SK-N-SH treated with all-trans-retinoic acid at 6 μM for 48 hours (cell line): ENCODE measurements around the gene DNAJC4.

Source experiments
- ATAC-seq: fragments of 200-7000 bp; cut with Tn5 transposase; 3 replicates; pipeline ENCODE4 v1.9.1; 2020; ENCODE audit warnings: mild to moderate bottlenecking, moderate library complexity
- ARNTL ChIP-seq: fragments of 450-650 bp; formaldehyde crosslinking; IDR thresholded peaks from 2 replicates; pipeline ENCODE4 v1.5.0; 2020; ENCODE audit warnings: low read depth, mild to moderate bottlenecking, moderate library complexity, borderline replicate concordance
- BACH2 ChIP-seq: fragments of 250-450 bp; sonication (Bioruptor Pico); IDR thresholded peaks from 2 replicates; pipeline ENCODE4 v1.9.0; 2021; ENCODE audit warnings: mild to moderate bottlenecking, borderline replicate concordance
- CREB5 ChIP-seq: fragments of 250-450 bp; sonication (Bioruptor Pico); IDR thresholded peaks from 2 replicates; pipeline ENCODE4 v1.5.1; 2020; ENCODE audit warnings: low read depth, mild to moderate bottlenecking, moderate library complexity
- CSDC2 ChIP-seq: fragments of 250-450 bp; sonication (Bioruptor Pico); IDR thresholded peaks from 2 replicates; pipeline ENCODE4 v1.5.0; 2020; ENCODE audit warnings: mild to moderate bottlenecking, moderate library complexity
- CSRNP3 ChIP-seq: fragments of 250-450 bp; sonication (Bioruptor Pico); IDR thresholded peaks from 2 replicates; pipeline ENCODE4 v1.5.1; 2021; ENCODE audit warnings: mild to moderate bottlenecking, moderate library complexity
- ESRRG ChIP-seq: fragments of 250-450 bp; sonication (Bioruptor Pico); IDR thresholded peaks from 2 replicates; pipeline ENCODE4 v1.6.1; 2021; ENCODE audit warnings: mild to moderate bottlenecking
- GLIS3 ChIP-seq: fragments of 250-450 bp; sonication (Bioruptor Pico); IDR thresholded peaks from 2 replicates; pipeline ENCODE4 v1.5.0; 2020; ENCODE audit warnings: mild to moderate bottlenecking, moderate library complexity
- ISL1 ChIP-seq: fragments of 250-450 bp; sonication (Bioruptor Pico); IDR thresholded peaks from 2 replicates; pipeline ENCODE4 v2.1.2; 2022; ENCODE audit warnings: mild to moderate bottlenecking, moderate library complexity
- OSR1 ChIP-seq: fragments of 250-450 bp; sonication (Bioruptor Pico); IDR thresholded peaks from 2 replicates; pipeline ENCODE4 v1.8.0; 2022; ENCODE audit warnings: moderate library complexity, mild to moderate bottlenecking, inconsistent platforms
- PATZ1 ChIP-seq: fragments of 250-450 bp; sonication (Bioruptor Pico); IDR thresholded peaks from 2 replicates; pipeline ENCODE4 v1.8.0; 2020; ENCODE audit warnings: mild to moderate bottlenecking, moderate library complexity, borderline replicate concordance
- POU6F1 ChIP-seq: fragments of 250-450 bp; sonication (Bioruptor Pico); IDR thresholded peaks from 2 replicates; pipeline ENCODE4 v1.8.0; 2021; ENCODE audit warnings: low read depth, mild to moderate bottlenecking, moderate library complexity, borderline replicate concordance
- PPARA ChIP-seq: fragments of 250-450 bp; sonication (Bioruptor Pico); IDR thresholded peaks from 2 replicates; pipeline ENCODE4 v1.5.0; 2020; ENCODE audit warnings: mild to moderate bottlenecking, borderline replicate concordance
- RARB ChIP-seq: fragments of 250-450 bp; sonication (Bioruptor Pico); IDR thresholded peaks from 2 replicates; pipeline ENCODE4 v1.8.0; 2021; ENCODE audit warnings: mild to moderate bottlenecking, moderate library complexity
- SNAI2 ChIP-seq: fragments of 250-450 bp; sonication (Bioruptor Pico); IDR thresholded peaks from 2 replicates; pipeline ENCODE4 v1.5.0; 2020; ENCODE audit warnings: mild to moderate bottlenecking, moderate library complexity
- TCF4 ChIP-seq: fragments of 250-450 bp; sonication (Bioruptor Pico); IDR thresholded peaks from 2 replicates; pipeline ENCODE4 v1.8.0; 2021; ENCODE audit warnings: mild to moderate bottlenecking, moderate library complexity, borderline replicate concordance
- TOX ChIP-seq: fragments of 250-450 bp; sonication (Bioruptor Pico); IDR thresholded peaks from 2 replicates; pipeline ENCODE4 v1.8.0; 2021; ENCODE audit warnings: mild to moderate bottlenecking, moderate library complexity, borderline replicate concordance
- TSHZ2 ChIP-seq: fragments of 250-450 bp; sonication (Bioruptor Pico); IDR thresholded peaks from 2 replicates; pipeline ENCODE4 v1.5.0; 2020; ENCODE audit warnings: mild to moderate bottlenecking, moderate library complexity
- ZC3H10 ChIP-seq: fragments of 250-450 bp; sonication (Bioruptor Pico); IDR thresholded peaks from 2 replicates; pipeline ENCODE4 v1.5.1; 2021; ENCODE audit warnings: mild to moderate bottlenecking, moderate library complexity
- ZFP3 ChIP-seq: fragments of 250-450 bp; sonication (Bioruptor Pico); IDR thresholded peaks from 2 replicates; pipeline ENCODE4 v1.5.0; 2020; ENCODE audit warnings: mild to moderate bottlenecking, moderate library complexity
- ZFP30 ChIP-seq: fragments of 450-650 bp; formaldehyde crosslinking; IDR thresholded peaks from 2 replicates; pipeline ENCODE4 v1.5.0; 2022; ENCODE audit warnings: mild to moderate bottlenecking, moderate library complexity
- ZNF565 ChIP-seq: fragments of 450-650 bp; formaldehyde crosslinking; conservative IDR thresholded peaks from 2 replicates; pipeline ENCODE4 v1.5.0; 2020; ENCODE audit warnings: low read depth, mild to moderate bottlenecking, moderate library complexity
- ZNF70 ChIP-seq: fragments of 450-650 bp; formaldehyde crosslinking; IDR thresholded peaks from 2 replicates; pipeline ENCODE4 v1.5.0; 2020; ENCODE audit warnings: mild to moderate bottlenecking, moderate library complexity
- ZNF8 ChIP-seq: fragments of 450-650 bp; formaldehyde crosslinking; IDR thresholded peaks from 2 replicates; pipeline ENCODE4 v1.5.0; 2020; ENCODE audit warnings: mild to moderate bottlenecking, moderate library complexity

The DNAJC4 gene

GRCh38 chr11:64238999-64239398 lies 8.7 kb downstream of the DNAJC4 start:
- TF ChIP-seq ZFP3 (no peak), CREB5 (no peak), POU6F1 (CRISPR knock-in tag) (no peak), OSR1 (CRISPR knock-in tag) (no peak), ZFP30 (CRISPR knock-in tag) (no peak), TOX (CRISPR knock-in tag) (no peak), ESRRG (CRISPR knock-in tag) (no peak), PATZ1 (no peak), ZNF8 (CRISPR knock-in tag) (no peak), BACH2 (no peak), TCF4 (CRISPR knock-in tag) (no peak), GLIS3 (CRISPR knock-in tag) (no peak), ARNTL (no peak), SNAI2 (CRISPR knock-in tag) (no peak), RARB (CRISPR knock-in tag) (no peak), ZC3H10 (CRISPR knock-in tag) (no peak), ISL1 (no peak), ZNF70 (CRISPR knock-in tag) (no peak), ZNF565 (CRISPR knock-in tag) (no peak), CSRNP3 (CRISPR knock-in tag) (no peak)
- ATAC-seq: no peak

- ATAC-seq: no peak
- no peak for TF ChIP-seq RARB (CRISPR knock-in tag)
- TF ChIP-seq ZFP30 (CRISPR knock-in tag): no peak
- no peak for TF ChIP-seq ZNF70 (CRISPR knock-in tag)
- TF ChIP-seq PATZ1: no peak
- TF ChIP-seq PPARA: no peak
- TF ChIP-seq POU6F1 (CRISPR knock-in tag): no peak
- TF ChIP-seq CSDC2: no peak
- no peak for TF ChIP-seq CSRNP3 (CRISPR knock-in tag)
- TF ChIP-seq SNAI2 (CRISPR knock-in tag): no peak
- TF ChIP-seq TOX (CRISPR knock-in tag): no peak
- TF ChIP-seq ZFP3: no peak
- TF ChIP-seq ZNF565 (CRISPR knock-in tag): no peak
- no peak for TF ChIP-seq TSHZ2 (CRISPR knock-in tag)
- TF ChIP-seq CREB5: no peak
- no peak for TF ChIP-seq TCF4 (CRISPR knock-in tag)
- no peak for TF ChIP-seq ZNF8 (CRISPR knock-in tag)
These were observed 9.5 kb downstream of the DNAJC4 start for GRCh38 chr11:64239662-64240434.
